NCI-H2029 treated with DMSO at 0.1 percent for 48 hours (cell line): ENCODE data around the gene C5orf46.
"Not testable (repeated sequence)": the region's sequence is repeated elsewhere in the genome, so short reads cannot be mapped to it uniquely, and the experiment has no call there.

Experiments
- DNase-seq: peaks from one replicate; lab custom pipeline; 2025; lab: John Stamatoyannopoulos, UW

Gene C5orf46

GRCh38 chr5:147893820-147894219 is 12.5 kb downstream of the C5orf46 start:
- no peak for DNase-seq

GRCh38 chr5:147892696-147893296 is 13.5 kb downstream of the C5orf46 start:
- DNase-seq, result no peak

GRCh38 chr5:147887930-147888329 is 18.4 kb downstream of the C5orf46 start:
- DNase-seq, result no peak

- DNase-seq, result no peak
Observed at GRCh38 chr5:147887026-147887627, 19.2 kb downstream of the C5orf46 start.

- no peak for DNase-seq
Observed at GRCh38 chr5:147882586-147883313, 23.6 kb downstream of the C5orf46 start.

- no peak for DNase-seq
Observed at GRCh38 chr5:147880487-147880886, 25.9 kb downstream of the C5orf46 start.

GRCh38 chr5:147879784-147880183 is 26.6 kb downstream of the C5orf46 start:
- DNase-seq, result no peak

GRCh38 chr5:147878066-147878759 is 28.1 kb downstream of the C5orf46 start, which contains the start of gene SCGB3A2:
Gene SCGB3A2, plus strand, starts transcription at chr5:147878711. Its CDS starts 93 bp downstream, at chr5:147878804.
- no peak for DNase-seq

GRCh38 chr5:147876626-147877025 is 29.7 kb downstream of the C5orf46 start:
- DNase-seq, result no peak

- DNase-seq, result no peak
Observed at GRCh38 chr5:147876141-147876540, 30.2 kb downstream of the C5orf46 start.

GRCh38 chr5:147874910-147875367 is 31.4 kb downstream of the C5orf46 start:
- no peak for DNase-seq

- DNase-seq, result not testable (repeated sequence)
Observed at GRCh38 chr5:147874118-147874875, 32.0 kb downstream of the C5orf46 start.

GRCh38 chr5:147872744-147873435 is 33.4 kb downstream of the C5orf46 start:
- DNase-seq, result not testable (repeated sequence)

GRCh38 chr5:147871980-147872549 is 34.3 kb downstream of the C5orf46 start:
- DNase-seq, result not testable (repeated sequence)

- DNase-seq, result not testable (repeated sequence)
Observed at GRCh38 chr5:147869892-147870291, 36.4 kb downstream of the C5orf46 start.

- DNase-seq, result no peak
Observed at GRCh38 chr5:147869112-147869511, 37.2 kb downstream of the C5orf46 start.

- no peak for DNase-seq
Observed at GRCh38 chr5:147863454-147864158, 42.7 kb downstream of the C5orf46 start.

- no peak for DNase-seq
Observed at GRCh38 chr5:147860641-147861025, 45.7 kb downstream of the C5orf46 start.

- DNase-seq, result no peak
Observed at GRCh38 chr5:147859962-147860640, 46.2 kb downstream of the C5orf46 start.
